GM10266 (cell line): ENCODE results near the gene MYO10.

Experiments
- DNase-seq: peaks from one replicate; pipeline ENCODE4 v3.0.0; 2012; ENCODE audit errors: extremely low spot score
- TF ChIP-seq, protein P1 (sequence below): IDR thresholded peaks from 2 replicates; pipeline ENCODE4 v1.5.1; 2012; ENCODE audit warnings: mild to moderate bottlenecking, low read depth; ENCODE audit not compliant: control insufficient read depth, insufficient read depth; ENCODE audit errors: missing control alignments

MYO10 gene

DNA sequence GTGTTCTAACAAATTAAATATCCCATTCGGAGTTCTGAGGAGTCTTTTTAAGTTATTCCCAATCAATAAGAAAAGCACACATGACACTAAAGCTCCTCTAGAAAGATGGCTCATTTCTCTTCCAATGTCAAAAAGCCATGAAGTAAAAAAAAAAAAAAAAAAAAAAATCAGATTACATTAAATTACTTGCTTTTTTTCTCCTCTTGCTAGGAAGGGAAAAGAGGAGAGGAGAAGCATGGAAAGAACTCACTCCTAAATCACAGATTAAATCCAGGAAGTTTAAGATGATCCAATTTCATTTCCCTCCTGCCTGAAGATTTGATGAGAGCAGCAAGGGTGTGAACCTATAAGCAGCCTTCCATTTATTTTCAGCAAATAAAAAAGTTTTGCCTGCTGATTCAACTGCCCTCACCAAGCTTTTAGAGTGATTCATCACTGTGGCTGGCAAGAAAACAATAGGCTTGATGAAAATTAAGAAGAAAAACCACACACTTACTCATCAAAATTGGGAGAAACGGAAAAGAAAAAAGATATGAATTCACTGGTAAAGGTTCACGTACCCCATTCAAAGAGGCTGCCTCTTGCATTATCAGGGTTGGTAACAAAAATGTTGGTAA lies 19.7 kb downstream of the MYO10 start:
- TF ChIP-seq, protein P1, sequence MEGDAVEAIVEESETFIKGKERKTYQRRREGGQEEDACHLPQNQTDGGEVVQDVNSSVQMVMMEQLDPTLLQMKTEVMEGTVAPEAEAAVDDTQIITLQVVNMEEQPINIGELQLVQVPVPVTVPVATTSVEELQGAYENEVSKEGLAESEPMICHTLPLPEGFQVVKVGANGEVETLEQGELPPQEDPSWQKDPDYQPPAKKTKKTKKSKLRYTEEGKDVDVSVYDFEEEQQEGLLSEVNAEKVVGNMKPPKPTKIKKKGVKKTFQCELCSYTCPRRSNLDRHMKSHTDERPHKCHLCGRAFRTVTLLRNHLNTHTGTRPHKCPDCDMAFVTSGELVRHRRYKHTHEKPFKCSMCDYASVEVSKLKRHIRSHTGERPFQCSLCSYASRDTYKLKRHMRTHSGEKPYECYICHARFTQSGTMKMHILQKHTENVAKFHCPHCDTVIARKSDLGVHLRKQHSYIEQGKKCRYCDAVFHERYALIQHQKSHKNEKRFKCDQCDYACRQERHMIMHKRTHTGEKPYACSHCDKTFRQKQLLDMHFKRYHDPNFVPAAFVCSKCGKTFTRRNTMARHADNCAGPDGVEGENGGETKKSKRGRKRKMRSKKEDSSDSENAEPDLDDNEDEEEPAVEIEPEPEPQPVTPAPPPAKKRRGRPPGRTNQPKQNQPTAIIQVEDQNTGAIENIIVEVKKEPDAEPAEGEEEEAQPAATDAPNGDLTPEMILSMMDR: no peak
- no peak for DNase-seq

DNA sequence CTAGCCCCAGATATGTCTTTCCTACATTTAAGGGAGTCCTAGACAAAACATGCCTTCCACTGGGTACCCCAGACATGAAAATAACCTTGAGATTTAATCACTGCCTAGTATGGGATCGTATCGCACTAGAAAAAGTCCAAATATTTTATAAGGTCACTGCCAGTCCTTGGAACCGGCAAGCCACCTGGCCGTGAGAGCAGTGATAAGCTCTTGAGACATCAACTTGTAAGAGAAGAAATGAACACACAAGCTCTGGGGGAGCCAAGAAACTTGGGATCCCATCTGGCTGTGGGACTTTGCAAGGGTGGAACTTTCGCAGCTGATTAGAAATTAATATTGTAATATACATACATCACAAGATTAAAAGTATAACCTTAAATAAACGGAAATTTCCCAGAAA lies 21.5 kb downstream of the MYO10 start:
- TF ChIP-seq, protein P1: no peak

GRCh38 chr5:16914108-16914435 lies 22.0 kb downstream of the MYO10 start:
- TF ChIP-seq, protein P1: no peak

More for the DNA sequence above, 21.5 kb downstream of the MYO10 start:
- no peak for DNase-seq

DNA sequence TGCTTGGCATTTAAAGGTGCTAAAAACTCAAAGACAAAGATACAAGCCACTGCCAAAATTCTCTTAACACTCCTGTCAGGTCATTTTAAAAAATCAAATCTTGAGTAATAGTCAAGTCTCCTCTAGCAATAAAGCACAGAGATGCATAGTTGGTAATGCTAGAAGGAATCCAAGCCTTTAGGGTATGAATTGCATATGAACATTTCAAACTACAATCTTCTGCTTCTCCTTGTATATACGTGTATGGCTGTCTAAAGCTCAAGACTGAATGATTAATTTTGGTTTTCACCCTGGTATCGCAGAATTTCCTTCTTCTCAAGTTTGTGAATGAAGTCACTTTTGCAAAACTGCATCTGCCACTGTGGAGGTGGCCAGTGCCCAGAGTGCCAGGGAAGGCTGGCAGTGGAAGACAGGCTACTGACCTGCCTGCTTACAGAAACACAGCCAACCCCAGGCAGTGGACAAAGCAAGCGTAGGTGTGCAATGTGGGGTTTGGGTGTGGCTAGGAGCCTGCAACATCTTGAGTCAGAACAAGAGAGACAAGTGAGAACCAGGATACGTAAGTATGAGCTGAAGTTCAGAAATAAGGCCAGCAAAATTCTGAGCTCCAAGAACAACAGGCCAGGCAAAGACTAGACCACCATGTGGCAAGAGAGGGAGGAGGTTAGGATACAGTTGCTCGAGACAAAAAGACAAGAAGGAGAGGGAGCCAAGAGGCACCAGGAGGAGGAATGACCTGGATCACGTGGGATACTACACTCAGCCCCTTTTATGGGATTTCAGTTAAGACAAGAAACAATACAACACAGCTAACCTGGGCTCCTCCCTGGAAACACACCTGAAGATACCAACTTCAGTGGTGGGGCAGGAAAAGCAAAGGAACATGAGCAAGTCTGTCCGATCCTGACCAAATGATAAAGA lies 22.6 kb downstream of the MYO10 start:
- DNase-seq: no peak
- TF ChIP-seq, protein P1: no peak

More at GRCh38 chr5:16914108-16914435, 22.0 kb downstream of the MYO10 start:
- no peak for DNase-seq

DNA sequence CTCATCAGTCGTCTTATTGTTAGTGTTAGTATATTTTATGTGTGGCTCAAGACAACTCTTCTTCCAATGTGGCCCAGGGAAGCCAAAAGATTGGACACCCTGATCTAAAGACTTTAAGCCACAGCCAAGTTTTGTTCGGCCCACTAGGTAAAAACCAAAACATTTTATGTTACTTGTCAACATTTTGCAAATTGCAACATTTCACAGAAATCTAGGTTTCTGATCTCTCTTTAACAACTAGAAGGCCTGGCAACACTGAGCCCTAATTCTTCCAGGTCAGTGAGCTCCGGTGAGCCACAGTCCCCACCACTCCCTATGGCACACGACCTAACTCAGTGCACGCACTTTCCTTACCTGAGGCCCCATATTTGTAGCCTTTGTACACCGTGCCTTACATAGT lies 24.0 kb downstream of the MYO10 start:
- TF ChIP-seq, protein P1: no peak
- no peak for DNase-seq

GRCh38 chr5:16909464-16909863 lies 26.6 kb downstream of the MYO10 start:
- TF ChIP-seq, protein P1: no peak
- no peak for DNase-seq

DNA sequence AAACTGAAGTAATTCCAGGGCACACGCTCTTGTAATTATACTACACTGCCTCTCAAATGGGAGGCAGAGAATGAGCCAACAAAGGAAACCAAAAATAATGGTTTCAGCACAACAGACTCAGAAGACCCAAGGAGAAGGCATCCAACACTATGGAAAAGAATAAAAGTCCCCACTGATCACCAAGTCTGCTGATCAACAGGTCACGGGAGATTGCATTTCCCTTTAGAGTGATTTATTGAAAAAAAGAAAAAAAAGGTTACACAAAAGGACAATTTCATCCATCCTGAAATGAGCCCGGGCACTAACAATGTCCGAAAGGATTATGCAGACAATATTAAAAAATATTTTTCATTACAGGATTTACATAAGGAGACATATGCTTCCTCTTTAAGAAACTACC lies 28.8 kb downstream of the MYO10 start:
- TF ChIP-seq, protein P1: no peak
- DNase-seq: no peak
